Measurements from ENCODE around the gene CLCN6. TPM values are rescaled to one million over a fixed set of nuclear protein-coding genes. Genes with fewer than 3 reads are reported as not detected.

The CLCN6 gene
- total RNA-seq (ENCODE audit: insufficient read depth, low replicate concordance): 7.9 TPM

DNA sequence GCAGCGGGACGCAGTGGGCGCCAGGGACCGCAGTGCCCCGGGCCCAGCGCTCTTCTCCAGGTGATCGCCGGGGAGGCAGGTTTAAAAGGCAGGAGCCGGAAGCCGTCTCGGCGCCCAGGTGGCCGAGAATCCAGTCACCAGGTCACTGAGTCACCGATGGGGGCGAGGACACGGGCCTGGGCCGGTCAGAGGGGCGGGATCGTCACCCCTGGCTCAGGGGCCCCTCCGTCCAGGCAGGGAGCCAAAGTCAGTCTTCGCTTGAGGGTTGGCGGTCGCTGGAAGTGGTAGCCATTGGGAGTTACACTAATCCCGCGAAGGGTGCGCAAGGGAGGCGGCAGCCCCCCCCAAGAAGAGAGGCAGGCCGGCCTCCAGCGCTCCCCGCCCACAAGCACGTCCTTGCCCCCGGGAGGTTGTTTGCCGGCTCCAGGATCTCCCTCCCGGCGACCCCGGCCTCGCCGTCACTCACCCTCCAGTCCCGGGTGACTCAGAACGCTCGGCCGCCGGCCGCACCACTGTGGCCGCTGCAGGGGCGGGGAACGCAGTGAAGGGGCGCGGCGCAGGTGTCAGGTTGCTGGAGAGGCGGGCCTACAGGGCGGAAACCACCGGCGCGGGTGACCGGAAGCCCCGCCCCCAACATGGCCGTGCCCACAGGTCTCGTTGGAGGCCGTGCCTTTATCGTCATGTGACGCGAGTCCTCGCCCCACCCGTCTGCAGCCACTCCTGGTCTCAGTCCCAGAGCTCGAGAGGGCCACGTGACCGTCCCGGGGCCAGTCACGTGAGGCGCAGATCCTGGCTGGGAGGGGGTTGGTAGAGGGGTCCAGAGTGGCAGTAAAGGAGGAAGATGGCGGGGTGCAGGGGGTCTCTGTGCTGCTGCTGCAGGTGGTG is at the start of gene CLCN6, which contains the start of gene MTHFR:
Gene CLCN6 (plus strand): TSS at position 770 of the 885 bp plus-strand sequence. CDS start 72 bp downstream, at position 842.
Gene MTHFR (minus strand): TSS at position 543 of the 885 bp plus-strand sequence. CDS start 2,848 bp downstream, outside the sequence.
- peak; percentile 100 for DNase-seq (ENCODE audit: low spot score)

GRCh38 chr1:11757047-11757446 is 48.9 kb upstream of the CLCN6 start:
- no peak for DNase-seq (ENCODE audit: low spot score)

DNA sequence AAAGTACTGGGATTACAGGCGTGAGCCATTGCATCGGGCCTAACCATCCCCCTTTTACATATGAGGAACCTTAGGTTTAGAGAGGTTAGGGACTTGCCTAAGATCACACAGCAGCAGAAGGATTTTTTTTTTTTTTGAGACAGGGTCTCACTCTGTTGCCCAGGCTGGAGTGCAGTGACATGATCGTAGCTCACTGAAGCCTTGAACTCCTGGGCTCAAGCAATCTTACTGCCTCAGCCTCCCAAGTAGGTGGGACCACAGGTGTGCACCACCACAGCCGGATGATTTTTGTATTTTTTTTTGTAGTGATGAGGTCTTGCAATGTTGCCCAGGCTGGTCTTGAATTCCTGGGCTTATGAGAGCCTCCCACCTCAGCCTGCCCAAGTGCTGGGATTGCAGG is 46.2 kb upstream of the CLCN6 start:
- DNase-seq (ENCODE audit: low spot score): no peak

- DNase-seq (ENCODE audit: low spot score): no peak
Observed at GRCh38 chr1:11761285-11761684, 44.7 kb upstream of the CLCN6 start.

DNA sequence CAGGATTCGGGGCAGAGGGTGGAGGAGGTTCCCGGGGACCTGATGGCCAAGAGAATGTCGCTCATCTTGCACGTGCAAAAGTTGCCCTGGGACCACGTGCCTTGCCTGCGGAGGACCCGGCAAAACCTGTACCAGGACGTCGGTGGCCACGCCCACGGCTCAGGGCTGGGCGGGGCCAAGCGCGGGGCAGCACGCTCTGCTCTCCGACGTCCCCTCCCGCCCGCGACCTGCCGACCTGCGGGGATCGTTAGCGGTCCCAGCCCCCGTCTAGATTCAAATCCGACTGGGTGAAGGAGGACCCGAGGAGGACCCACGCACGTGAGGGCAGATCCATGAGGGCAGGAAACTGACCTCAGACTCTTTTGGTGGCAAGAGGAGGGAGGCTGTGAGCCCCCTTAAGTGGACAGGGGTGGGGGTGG is 44.0 kb upstream of the CLCN6 start, which contains the start of gene C1orf167:
Gene C1orf167 (plus strand): TSS at position 206 of the 419 bp plus-strand sequence. CDS start 2,208 bp downstream, outside the sequence.
- no peak for DNase-seq (ENCODE audit: low spot score)

GRCh38 chr1:11764115-11764514 is 41.9 kb upstream of the CLCN6 start:
- no peak for DNase-seq (ENCODE audit: low spot score)

GRCh38 chr1:11764519-11764918 is 41.5 kb upstream of the CLCN6 start:
- no peak for DNase-seq (ENCODE audit: low spot score)

DNA sequence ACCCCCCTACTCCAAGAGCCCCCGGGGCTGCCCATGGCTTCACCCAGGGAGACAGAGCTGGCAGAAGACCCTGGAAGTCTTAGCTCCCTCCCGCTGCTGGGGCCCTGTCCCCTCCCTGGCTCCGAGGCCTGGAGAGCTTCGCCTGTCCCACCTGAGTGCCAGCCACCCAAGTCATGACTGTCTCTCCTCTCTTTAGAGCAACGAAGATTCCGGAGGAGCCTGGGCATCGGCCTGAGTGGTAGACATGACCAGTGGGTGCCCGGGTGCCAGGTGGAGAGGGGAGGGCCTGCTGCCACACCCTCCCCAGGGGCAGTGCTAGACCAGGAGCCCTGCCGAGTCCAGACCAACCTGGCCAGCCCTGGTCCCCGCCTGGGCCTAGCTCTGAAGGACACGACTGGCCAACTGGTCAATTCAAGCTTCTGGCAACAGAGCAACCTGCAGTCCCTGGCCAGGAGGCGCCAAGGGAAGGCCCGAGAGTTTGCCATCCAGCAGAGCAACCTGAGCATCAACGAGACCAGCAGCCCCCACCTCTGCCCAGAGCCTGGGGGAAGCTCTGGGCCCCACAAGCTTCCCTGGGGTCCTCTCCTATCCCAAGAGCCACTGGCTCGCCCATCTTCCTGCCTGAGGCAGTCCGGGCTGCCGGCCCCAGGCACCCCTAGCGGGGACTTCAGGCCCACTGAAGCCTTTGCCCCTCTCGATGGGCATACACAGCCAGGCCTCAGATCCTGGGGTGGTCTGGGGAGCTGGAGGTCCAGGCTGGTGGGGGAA is 40.1 kb upstream of the CLCN6 start:
- no peak for DNase-seq (ENCODE audit: low spot score)

DNA sequence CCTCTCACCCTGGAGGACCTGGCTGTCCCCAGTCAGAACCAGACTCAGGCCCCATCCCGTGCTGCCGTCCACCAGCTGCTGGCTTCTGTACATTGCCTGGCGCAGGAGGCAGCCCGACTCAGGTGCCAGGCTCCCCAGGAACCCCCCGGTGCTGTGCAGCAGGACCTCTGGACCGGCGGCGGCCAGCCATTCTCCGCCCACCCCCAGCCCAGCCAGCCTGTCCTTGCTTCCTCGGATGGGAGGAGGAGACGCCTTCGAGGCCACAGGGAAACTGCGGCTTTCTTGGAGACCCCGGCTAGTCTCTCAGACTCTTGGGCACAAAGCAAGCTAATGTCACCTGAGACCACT is 39.6 kb upstream of the CLCN6 start:
- DNase-seq (ENCODE audit: low spot score): no peak

DNA sequence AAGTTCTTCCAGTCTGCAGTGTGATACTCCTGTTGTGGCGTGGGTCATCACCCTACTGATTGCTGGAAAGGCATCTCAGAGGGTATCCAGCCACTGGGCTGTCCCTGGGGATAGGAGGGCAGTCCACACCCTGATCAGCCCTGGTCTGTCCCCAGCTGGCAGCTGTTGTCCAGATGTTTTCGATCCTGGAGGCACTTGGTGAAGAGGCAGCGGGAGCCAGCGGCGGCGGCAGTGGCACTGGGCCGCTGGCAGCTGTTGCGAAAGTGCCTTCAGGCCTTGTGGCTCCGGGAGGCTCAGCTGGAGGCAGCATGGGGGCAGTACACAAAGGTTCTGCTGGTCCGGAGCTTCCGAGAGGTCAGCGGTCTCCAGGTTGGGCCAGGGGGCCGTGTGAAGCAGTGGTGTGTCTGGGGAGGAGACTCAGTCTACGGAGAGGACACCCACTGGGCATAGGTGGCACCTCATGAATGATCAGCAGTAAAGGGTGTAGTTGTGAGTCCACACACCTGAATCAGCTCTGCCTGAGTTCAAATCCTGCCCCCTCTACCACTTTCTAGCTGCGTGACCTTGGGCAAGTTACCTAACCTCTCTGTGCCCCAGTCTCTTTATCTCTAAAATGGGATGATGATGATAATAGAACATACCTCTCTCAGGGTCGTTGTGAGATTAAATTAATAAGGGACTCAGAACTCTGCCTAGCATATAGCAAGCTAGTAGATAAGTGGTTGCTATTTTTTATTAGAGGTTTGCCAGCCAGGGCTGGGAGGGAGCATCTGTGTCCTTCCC is 37.9 kb upstream of the CLCN6 start:
- DNase-seq (ENCODE audit: low spot score): no peak

- DNase-seq (ENCODE audit: low spot score): no peak
Observed at GRCh38 chr1:11768821-11769220, 37.2 kb upstream of the CLCN6 start.

DNA sequence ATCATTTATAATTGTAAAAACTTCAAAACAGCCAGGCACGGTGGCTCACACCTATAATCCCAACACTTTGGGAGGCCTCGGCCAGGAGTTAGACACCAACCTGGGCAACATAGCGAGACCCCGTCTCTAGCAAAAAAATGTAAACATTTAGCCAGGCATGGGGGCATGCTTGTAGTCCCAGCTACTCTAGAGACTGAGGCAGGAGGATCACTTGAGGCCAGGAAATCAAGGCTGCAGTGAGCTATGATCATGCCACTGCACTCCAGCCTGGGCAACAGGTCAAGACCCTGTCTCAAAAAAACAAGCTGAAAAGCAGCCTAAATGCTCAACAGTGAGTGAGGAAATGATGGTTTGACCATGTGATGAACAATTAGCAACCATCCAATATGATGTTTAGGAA is 36.7 kb upstream of the CLCN6 start:
- no peak for DNase-seq (ENCODE audit: low spot score)

DNA sequence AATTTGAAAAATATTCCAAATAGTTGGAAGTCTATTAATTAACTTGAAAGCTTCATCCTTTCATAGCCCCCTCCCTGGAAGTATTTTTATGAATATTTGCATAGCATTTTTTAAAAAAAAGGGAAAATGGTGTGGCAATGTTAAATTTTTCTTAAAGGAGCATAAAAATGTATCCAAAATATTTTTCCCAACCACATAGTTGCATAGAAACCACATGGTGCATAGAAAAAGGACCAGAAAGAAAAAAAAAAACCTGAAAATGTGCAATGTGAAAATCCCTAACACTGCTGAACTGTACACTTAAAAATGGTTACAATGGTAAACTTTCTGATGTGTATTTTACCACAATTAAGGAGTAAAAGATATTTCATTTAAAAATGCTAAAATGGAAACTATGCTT is 36.0 kb upstream of the CLCN6 start:
- no peak for DNase-seq (ENCODE audit: low spot score)

GRCh38 chr1:11771481-11772043 is 34.4 kb upstream of the CLCN6 start:
- DNase-seq (ENCODE audit: low spot score): no peak

DNA sequence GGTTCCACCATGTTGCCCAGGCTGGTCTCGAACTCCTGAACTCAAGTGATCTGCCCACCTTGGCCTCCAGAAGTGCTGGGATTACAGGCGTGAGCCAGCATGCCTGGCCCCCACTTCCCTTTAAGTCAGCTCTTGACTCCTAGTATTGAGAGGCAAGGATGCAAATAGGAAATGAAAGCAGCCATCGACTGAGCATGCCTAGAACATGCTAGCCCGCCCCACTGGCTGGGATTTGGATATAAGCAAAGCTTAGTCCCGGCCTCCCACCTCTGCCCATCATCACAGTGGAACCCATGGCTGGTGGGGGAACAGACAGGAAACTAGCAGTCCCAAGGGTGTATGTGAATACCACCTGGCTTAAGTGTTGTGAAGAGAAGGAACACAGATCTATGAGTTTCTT is 33.5 kb upstream of the CLCN6 start:
- DNase-seq (ENCODE audit: low spot score): no peak

GRCh38 chr1:11774753-11775152 is 31.2 kb upstream of the CLCN6 start:
- no peak for DNase-seq (ENCODE audit: low spot score)

DNA sequence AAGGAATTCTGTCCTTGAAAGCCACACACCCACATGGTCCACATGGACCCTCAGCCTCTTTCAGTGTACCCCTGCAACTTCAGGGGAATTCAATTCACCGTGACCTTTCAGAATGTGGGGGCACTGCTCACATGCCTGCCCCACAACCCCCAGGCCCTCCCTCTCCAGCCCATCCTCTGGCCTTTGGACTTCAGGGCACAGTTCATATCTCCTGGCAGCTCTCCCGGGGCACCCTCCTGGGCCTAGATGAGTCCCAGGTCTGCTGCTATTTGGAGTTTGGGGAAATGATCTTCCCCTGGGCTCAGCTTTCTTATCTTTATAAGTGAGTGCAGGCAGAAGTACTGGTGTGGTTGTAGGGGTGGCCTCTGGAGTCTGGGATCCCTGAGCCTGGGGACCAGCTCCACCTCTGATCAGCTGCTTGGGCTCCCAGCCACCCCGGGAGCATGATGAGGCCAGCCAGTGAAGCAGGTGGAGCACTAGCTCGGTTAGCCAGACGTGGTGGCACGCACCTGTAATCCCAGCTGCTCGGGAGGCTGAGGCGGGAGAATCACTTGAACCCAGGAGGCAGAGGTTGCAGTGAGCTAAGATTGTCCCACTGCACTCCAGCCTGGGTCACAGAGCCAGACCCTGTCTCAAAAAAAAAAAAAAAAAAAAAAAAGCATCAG is 28.2 kb upstream of the CLCN6 start:
- no peak for DNase-seq (ENCODE audit: low spot score)

GRCh38 chr1:11778336-11778735 is 27.7 kb upstream of the CLCN6 start:
- no peak for DNase-seq (ENCODE audit: low spot score)

- no peak for DNase-seq (ENCODE audit: low spot score)
Observed at GRCh38 chr1:11778844-11779623, 27.0 kb upstream of the CLCN6 start.

Measured in umbilical cord (tissue), 2 donors.